PC-9 (cell line): ENCODE data around the gene CHSY3.

Experiments used
- CTCF ChIP-seq: fragments of 200-600 bp; sonication (generic); conservative IDR thresholded peaks from 2 replicates; pipeline ENCODE4 v1.6.1; 2017; ENCODE audit warnings: mixed run types, antibody characterized with exemption, mild to moderate bottlenecking, moderate library complexity
- EZH2 ChIP-seq: fragments of 200-600 bp; sonication (generic); IDR thresholded peaks from 2 replicates; pipeline ENCODE4 v1.8.0; 2017; ENCODE audit warnings: antibody characterized with exemption, low read depth

DNA sequence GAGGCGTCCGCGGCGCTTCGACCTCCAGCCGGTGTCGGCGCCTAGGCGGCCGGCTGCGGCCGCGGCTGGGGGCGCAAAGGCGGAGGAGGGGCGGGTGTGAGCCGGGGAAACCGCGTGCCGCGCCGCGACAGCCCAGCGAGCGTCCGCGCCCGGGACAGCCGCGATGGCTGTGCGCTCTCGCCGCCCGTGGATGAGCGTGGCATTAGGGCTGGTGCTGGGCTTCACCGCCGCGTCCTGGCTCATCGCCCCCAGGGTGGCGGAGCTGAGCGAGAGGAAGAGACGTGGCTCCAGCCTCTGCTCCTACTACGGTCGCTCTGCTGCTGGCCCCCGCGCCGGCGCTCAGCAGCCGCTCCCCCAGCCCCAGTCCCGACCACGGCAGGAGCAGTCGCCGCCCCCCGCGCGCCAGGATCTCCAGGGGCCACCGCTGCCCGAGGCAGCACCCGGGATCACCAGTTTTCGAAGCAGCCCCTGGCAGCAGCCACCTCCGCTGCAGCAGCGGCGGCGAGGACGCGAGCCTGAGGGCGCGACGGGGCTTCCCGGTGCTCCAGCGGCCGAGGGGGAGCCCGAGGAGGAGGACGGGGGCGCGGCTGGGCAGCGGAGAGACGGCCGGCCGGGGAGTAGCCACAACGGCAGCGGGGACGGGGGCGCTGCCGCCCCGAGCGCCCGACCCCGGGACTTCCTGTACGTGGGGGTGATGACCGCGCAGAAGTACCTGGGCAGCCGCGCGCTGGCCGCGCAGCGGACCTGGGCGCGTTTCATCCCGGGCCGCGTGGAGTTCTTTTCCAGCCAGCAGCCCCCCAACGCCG is 605 bp downstream of the CHSY3 start:
- no peak for TF ChIP-seq CTCF
- TF ChIP-seq EZH2 = no peak
